Calu3 (cell line): Measurements from ENCODE around the gene COX7A1. TPM values are rescaled to one million over a fixed set of nuclear protein-coding genes. Genes with fewer than 3 reads are reported as not detected.

Experiments
- BruUV-seq: library from RNA; stranded (reverse); fragments of 400-500 nt; replicated peaks from 2 replicates; lab custom pipeline; 2021; lab: Mats Ljungman, UMichigan
- CTCF ChIA-PET: fragments of 300-600 bp; sonication (Branson Sonifier 250); formaldehyde crosslinking; loops from one replicate; lab custom pipeline; 2022; ENCODE audit warnings: antibody characterized with exemption; lab: Charles Lee
- DNase-seq: peaks from one replicate; pipeline ENCODE4 v3.0.0; 2022
- H3K27ac Mint-ChIP-seq: one replicate; pipeline ENCODE4 v1.8.0; 2022; ENCODE audit warnings: mixed read lengths; ENCODE audit not compliant: unreplicated experiment
- H3K27me3 Mint-ChIP-seq: one replicate; pipeline ENCODE4 v1.8.0; 2022; ENCODE audit warnings: mixed read lengths; ENCODE audit not compliant: unreplicated experiment
- H3K36me3 Mint-ChIP-seq: one replicate; pipeline ENCODE4 v1.8.0; 2022; ENCODE audit warnings: mild to moderate bottlenecking, moderate library complexity, mixed read lengths; ENCODE audit not compliant: insufficient read depth, unreplicated experiment
- H3K4me1 Mint-ChIP-seq: one replicate; pipeline ENCODE4 v1.8.0; 2022; ENCODE audit warnings: mild to moderate bottlenecking, low read depth, mixed read lengths; ENCODE audit not compliant: unreplicated experiment
- H3K4me3 Mint-ChIP-seq: one replicate; pipeline ENCODE4 v1.8.0; 2022; ENCODE audit warnings: mild to moderate bottlenecking, low read depth, moderate library complexity, mixed read lengths; ENCODE audit not compliant: unreplicated experiment
- H3K9me3 Mint-ChIP-seq: one replicate; pipeline ENCODE4 v1.8.0; 2022; ENCODE audit warnings: low read depth, mixed read lengths; ENCODE audit not compliant: unreplicated experiment
- intact Hi-C: fragments of 100-400 bp; cut with micrococcal nuclease; formaldehyde crosslinking; loops from one replicate; pipeline ENCODE4 v1.10.0; 2022; ENCODE audit not compliant: unreplicated experiment
- total RNA-seq: library from RNA; stranded (reverse); gene quantifications from 2 replicates; pipeline ENCODE4 v1.2.3, GENCODE V29; 2022
- TF ChIP-seq, protein P1 (sequence below): fragments of 200-600 bp; IDR thresholded peaks from one replicate; pipeline ENCODE4 v1.8.0; 2022; ENCODE audit warnings: antibody characterized with exemption; ENCODE audit not compliant: unreplicated experiment

COX7A1 gene
- total RNA-seq, 1 experiment from 2014 or later = not detected

DNA sequence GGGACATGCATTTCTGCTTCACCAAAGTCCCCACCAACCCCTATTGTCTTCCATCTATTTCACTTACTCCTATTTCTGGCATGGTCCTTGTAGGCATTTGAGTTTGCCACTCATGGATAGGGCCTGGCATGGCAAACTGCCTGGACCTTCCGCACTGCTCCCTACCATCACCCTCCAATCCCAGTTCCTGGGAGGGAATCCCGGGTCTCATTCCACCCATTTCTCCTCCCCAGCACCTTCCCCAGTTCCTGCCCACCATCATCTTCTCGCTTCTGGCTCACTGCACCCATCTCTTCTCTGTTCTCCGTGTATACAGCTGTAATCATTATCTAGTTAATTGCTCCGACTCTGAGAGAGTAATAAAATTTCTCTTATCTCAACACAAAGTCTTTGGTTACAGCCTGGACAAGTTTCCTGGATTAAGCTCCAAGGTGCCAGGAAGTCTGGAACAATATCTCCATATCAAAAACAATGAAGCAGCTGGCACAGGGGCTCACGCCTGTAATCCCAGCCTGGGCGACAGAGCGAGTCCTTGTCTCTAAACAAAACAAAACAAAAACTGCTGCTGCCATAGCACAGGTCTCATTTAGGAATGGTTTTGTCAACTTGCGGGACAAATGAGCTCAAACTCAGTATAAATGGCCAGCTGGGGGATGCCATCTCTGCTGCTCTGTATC, 17.0 kb upstream of the COX7A1 start:
- TF ChIP-seq, protein P1, sequence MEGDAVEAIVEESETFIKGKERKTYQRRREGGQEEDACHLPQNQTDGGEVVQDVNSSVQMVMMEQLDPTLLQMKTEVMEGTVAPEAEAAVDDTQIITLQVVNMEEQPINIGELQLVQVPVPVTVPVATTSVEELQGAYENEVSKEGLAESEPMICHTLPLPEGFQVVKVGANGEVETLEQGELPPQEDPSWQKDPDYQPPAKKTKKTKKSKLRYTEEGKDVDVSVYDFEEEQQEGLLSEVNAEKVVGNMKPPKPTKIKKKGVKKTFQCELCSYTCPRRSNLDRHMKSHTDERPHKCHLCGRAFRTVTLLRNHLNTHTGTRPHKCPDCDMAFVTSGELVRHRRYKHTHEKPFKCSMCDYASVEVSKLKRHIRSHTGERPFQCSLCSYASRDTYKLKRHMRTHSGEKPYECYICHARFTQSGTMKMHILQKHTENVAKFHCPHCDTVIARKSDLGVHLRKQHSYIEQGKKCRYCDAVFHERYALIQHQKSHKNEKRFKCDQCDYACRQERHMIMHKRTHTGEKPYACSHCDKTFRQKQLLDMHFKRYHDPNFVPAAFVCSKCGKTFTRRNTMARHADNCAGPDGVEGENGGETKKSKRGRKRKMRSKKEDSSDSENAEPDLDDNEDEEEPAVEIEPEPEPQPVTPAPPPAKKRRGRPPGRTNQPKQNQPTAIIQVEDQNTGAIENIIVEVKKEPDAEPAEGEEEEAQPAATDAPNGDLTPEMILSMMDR = no peak
- Mint-ChIP-seq H3K4me3 (no peak overlapping the region), H3K27ac (no peak overlapping the region), H3K4me1 (no peaks in the 10 kb centered on the region), H3K9me3 (no peaks in the 10 kb centered on the region), H3K36me3 (peaks cover 43% of the 10 kb centered on the region), H3K27me3 (no peaks in the 10 kb centered on the region)
- CTCF ChIA-PET = interaction anchor here (0.6 to 1.4 kb wide), 2 partner anchors 18 to 41 kb away, joined by 5 to 9 read pairs; no protein-coding TSS in a partner anchor
- intact Hi-C loops = no loop called here
- no peak for DNase-seq
- no TSS peak for BruUV-seq

DNA sequence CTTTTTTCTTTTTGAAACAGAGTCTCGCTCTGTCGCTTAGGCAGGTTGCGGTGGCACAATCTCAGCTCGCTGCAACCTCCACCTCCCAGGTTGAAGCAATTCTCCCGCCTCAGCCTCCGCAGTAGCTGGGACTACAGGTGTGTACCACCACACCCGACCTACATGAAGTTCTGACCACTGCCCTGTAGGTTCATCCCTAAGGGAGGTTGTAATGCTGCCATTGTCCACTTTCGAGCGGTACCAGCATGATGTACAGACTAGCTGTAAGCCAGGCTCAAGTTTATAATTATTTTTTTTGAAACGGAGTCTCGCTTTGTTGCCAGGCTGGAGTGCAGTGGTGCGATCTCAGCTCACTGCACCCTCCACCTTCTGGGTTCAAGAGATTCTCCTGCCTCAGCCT, 11.6 kb upstream of the COX7A1 start:
- Mint-ChIP-seq H3K36me3 (peaks cover 66% of the 10 kb centered on the region), H3K4me3 (no peak overlapping the region), H3K9me3 (no peaks in the 10 kb centered on the region), H3K27me3 (no peaks in the 10 kb centered on the region), H3K4me1 (no peaks in the 10 kb centered on the region), H3K27ac (no peak overlapping the region)
- BruUV-seq = no TSS peak
- TF ChIP-seq, protein P1 = no peak
- no peak for DNase-seq
- CTCF ChIA-PET = no interaction called here
- intact Hi-C loops = no loop called here

DNA sequence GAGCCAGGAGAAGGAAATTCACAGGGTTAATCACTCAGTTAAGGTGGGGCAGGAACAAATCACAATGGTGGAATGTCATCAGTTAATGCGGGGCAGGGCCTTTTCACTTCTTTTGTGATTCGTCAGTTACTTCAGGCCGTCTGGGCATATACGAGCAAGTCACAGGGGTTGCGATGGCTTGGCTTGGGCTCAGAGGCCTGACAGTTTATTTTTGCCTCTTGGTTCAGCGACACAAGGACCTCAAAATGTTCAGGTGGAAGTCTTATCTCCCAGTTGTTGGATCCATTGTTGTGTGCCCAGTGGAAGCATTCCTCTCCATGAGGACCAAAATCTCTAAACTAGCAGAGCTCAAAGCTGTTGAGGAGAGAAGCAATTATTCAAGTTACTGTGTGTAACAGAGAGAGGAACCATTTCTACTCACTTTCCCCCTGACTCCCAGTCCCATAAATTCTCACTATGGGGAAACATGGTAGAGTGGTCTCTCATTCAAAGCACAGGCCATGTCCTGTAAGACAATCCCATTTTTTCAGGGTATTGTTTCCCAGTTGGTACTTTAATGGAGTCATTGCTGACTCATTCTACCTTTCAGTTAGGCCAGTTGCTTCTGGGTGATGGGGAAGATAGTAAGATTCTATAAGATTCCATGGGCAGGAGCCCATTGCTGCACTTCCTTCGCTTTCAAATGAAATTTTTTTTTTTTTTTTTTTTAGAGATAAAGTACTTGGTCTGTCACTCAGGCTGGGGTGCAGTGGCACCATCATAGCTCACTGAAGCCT, 8.8 kb upstream of the COX7A1 start:
- BruUV-seq = no TSS peak
- CTCF ChIA-PET = no interaction called here

GRCh38 chr19:36153126-36153525, 879 bp upstream of the COX7A1 start:
- TF ChIP-seq, protein P1 = no peak
- Mint-ChIP-seq H3K27ac (no peak overlapping the region), H3K36me3 (peaks cover 55% of the 10 kb centered on the region), H3K4me1 (peaks cover 18% of the 10 kb centered on the region), H3K27me3 (no peaks in the 10 kb centered on the region), H3K4me3 (no peak overlapping the region), H3K9me3 (no peaks in the 10 kb centered on the region)
- no TSS peak for BruUV-seq
- DNase-seq = no peak
- CTCF ChIA-PET = interaction anchor here (1.6 kb wide), 1 partner anchor 17 kb away, joined by 6 read pairs; no protein-coding TSS in a partner anchor
- intact Hi-C loops = no loop called here

More for the DNA sequence above, 8.8 kb upstream of the COX7A1 start:
- TF ChIP-seq, protein P1 = no peak
- Mint-ChIP-seq H3K4me1 (peaks cover 15% of the 10 kb centered on the region), H3K9me3 (no peaks in the 10 kb centered on the region), H3K27me3 (no peaks in the 10 kb centered on the region), H3K36me3 (peaks cover 65% of the 10 kb centered on the region), H3K4me3 (no peak overlapping the region), H3K27ac (no peak overlapping the region)
- intact Hi-C loops = no loop called here
- no peak for DNase-seq
